Fibroblast of skin of scalp (primary cell): ENCODE data around the gene IL4R.
"Not testable (repeated sequence)": the region's sequence is repeated elsewhere in the genome, so short reads cannot be mapped to it uniquely, and the experiment has no call there.

ENCODE experiments used
- DNase-seq: peaks from one replicate; pipeline ENCODE4 v3.0.0-alpha.2; 2013

The IL4R gene

GRCh38 chr16:27315333-27316037 is 1.7 kb downstream of the IL4R start:
- DNase-seq, result no peak

- no peak for DNase-seq
Observed at GRCh38 chr16:27316038-27316680, 2.4 kb downstream of the IL4R start.

GRCh38 chr16:27317320-27317719 is 3.5 kb downstream of the IL4R start:
- DNase-seq, result no peak

DNA sequence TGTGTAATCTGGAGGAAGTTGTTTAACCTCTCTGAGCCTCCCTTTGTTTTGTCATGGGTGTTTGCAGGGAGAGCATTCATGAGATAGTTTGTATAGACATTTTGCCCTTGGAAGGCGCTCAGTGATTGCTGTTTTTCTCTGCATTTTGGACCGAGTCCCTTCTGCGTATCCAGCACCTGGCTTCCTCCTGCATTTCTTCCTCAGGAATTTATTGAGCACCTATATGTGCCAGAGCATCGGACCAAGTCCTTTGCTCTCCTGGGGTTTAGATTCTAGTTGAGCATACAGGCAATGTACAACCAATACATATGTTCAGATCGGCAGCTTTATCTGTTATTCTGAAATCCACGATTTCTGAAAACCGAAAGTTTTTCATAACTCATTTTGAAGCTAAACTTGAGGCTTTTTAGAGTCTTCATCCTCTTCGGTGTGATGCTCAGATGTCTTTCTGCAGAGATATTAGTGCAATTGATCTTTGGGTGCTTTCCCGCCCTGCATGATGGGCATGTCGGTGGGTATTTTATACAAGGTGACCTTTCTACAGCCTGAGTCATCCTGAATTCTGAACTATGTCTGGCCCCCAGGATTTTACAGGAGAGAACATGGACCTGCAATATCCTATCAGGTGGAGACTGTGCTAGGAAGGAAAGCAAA is 4.1 kb downstream of the IL4R start:
- no peak for DNase-seq

DNA sequence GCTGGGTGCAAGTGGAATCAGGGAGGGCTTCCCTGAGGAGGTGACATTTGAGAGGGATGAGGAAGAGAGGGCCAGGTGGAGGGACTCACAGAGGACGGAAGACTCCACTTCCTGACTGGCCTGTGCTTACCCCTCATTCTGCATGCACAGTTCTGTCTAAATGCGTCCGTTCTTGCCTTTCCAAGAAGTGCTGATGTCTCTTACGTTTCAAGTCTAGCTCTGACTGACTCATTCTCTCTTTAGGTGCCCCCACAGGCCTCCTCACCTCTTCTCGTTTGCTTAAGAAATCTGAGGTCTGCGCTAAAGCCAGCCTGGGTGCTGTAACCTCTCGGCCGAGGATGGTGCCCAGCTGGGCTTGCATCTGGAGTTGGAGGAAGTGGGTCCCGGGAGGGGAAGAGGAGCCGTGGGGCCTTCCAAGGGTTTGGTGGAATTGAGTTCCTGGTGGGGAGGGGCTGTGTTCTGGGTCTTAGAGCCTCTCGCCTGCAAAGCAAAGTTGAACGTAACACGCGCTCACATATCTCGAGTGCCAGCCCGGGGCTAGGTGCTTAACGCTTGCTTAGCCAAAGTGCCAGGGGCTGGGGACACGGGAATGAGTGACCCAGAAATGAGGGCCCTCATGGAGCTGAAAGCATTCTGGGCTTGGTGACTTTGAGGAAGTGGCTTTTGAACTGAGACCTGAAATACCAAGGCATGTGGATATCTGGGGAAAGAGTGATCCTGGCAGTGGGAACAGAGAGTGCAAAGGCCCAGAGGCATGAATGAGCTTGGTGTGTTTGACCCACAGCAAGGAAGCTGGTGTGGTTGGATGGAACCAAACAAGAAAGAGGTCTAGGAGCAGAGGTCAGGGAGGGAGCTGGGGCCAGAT is 4.8 kb downstream of the IL4R start:
- DNase-seq, result no peak

- DNase-seq, result no peak
Observed at GRCh38 chr16:27319257-27319965, 5.6 kb downstream of the IL4R start.

GRCh38 chr16:27320261-27321012 is 6.7 kb downstream of the IL4R start:
- DNase-seq, result no peak

GRCh38 chr16:27321013-27321915 is 7.5 kb downstream of the IL4R start:
- no peak for DNase-seq

DNA sequence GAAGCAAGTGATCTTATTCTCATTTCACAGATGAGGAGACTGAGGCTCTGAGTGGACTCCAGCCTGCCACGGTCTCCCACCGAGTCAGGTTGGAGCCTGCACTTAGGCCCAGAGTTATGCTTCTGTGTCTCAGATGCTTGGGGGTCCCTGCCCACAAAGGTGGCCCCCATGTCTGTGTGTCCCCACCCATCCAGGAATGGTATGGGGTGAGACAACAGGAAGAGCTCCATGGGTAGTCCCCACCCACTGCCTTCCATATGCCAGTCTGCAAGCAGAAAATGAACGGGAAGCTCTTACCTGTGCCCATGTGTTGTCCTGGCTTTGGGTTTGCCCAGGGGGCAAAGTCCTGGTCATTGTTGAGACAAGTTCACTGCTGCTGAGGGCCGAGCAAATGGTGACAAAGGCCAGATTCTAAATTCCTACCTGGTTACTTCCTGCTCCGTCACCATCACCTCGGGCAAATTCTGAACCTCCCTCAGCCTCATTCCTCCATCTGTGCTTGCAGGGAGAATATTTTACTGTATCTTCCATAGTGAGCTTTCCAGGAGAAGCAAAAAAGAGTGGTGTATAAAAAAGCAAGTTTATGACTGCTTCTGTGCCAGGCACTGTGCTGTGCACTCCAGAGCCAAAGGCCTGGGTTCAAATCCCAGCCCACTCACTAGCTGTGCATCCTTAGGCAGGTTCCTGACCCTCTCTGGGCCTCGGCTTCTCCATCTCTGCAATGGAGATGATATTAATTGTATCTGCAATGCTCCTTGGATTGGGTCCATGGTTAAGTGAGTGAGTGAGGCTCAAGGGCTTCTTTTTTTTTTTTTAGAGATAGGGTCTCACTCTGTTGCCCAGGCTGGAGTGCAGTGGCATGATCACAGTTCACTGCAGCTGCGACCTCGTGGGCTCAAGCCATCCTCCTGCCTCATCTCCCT is 9.3 kb downstream of the IL4R start:
- DNase-seq, result no peak

DNA sequence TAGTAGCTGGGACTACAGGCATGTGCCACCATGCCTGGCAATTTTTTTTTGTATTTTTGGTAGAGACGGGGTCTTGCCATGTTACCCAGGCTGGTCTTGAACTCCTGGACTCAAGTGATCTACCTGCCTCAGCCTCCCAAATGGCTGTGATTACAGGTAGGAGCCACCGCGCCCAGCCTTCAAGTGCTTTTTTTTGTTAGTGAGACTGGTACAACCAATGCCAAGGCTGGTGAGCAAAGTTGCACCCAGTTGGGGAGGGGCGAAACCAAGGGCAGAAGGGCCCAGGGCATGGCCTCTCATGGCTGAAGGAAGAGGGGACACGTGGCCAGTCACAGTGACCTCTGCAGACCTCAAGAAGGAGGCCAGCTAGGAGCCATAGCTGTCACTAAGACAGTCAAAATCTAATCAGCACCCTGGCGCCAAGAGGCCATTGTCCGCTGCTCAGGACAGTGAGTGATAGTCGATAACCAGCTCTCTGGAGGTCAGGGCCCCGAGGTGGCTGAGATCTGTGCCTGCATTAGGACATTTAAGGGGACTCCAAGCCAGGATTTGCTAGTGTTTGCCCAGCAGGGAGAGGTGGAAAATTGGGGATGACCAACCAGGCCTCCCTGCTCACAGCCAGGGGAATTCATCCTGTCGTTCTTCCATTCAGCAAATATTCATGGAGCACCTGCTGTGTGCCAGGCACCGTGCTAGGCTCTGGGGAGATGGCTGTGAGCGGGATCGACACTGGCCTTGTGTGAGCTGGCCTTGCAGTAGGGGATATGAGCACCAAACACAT is 10.2 kb downstream of the IL4R start:
- no peak for DNase-seq

GRCh38 chr16:27324851-27325301 is 11.1 kb downstream of the IL4R start:
- no peak for DNase-seq

DNA sequence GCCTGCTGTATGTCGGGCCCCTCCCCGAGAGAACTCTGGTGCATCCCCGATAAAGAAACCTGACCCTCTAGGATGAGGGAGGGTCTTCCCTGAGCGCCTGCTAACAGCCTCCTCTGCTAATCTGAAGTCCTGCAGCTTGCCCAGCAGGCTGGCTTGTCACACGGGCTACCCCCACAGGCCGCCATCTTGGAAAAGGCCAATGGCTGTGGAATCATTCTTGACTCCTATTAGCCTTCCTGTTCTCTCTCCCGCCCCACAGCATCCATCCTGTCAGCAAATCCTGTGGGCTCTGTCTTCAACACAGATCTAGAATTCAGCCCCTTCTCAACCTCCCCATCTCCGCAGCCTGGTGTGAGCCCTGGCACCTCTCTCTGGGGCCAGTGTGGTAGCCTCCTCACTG is 12.0 kb downstream of the IL4R start:
- no peak for DNase-seq

- no peak for DNase-seq
Observed at GRCh38 chr16:27326251-27326650, 12.5 kb downstream of the IL4R start.

DNA sequence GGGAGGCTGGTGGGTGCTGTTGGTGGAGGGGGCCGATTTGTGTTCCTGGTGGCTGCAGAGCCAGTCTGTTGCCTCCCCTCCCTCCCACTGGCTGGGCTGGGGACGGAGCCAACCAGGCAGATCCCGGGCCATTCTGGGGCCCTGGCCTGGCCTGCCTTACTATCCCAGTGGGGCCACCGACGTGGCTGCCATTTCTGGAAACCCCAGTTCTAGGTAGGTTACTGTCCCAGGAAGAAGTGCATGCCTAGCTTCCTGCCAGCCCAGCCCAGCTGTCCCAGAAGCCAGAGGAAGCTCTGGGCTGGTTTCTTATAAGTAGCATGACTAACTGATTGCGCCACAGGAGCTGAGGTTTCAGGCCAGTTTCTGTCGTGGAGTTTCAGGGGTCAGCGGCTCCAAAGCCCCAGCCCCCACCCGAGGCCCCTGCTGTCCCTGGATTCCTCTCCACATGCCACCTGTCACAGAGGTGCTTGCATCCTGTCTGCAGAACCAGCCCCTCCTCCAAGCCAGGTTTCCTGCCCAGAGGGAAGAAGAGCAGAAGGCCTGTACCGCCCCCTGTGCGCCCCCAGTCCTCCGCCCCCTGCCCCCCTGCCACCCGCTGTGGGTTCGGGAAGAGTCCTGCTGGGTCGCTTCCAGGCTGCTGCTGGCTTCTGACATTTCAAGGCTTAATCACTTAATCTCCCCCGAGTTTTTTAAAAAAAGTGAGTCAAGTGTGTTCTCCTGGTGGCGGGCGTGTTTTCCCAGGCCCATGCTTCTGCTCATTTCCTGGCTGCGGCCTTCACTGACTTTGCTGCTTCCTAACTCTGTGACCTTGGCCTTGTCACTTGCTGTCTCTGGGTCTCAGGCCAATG is 13.2 kb downstream of the IL4R start:
- peak; percentile 95 for DNase-seq

- no peak for DNase-seq
Observed at GRCh38 chr16:27327586-27327915, 13.8 kb downstream of the IL4R start.

GRCh38 chr16:27328937-27329336 is 15.2 kb downstream of the IL4R start:
- DNase-seq, result no peak

GRCh38 chr16:27329376-27330079 is 15.8 kb downstream of the IL4R start:
- DNase-seq, result not testable (repeated sequence)
